Measurements from ENCODE around the gene CACNA1C. TPM values are rescaled to one million over a fixed set of nuclear protein-coding genes. Genes with fewer than 3 reads are reported as not detected.

CACNA1C gene
- total and polyA plus RNA-seq, 2 donors from 2014 or later = 1.6 to 17.4 TPM

DNA sequence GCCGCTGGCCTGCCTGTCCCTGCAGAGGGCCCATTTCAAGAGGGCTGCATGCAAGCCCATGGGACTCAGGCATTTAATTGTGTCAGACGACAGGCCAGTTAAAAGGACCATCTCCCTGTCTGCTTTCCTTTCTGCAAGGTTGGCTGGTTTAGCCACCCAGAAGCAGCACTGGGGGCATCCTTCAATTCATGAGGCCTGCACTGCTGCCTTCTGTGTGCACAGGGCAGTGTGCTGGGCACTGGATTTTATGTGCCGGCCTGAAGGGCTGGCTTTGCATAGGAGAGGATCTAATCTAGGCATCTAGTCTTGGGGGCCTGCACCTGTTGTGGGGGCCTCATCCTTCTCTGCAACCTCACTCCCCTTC is 627.9 kb downstream of the CACNA1C start:
- FAIRE-seq (no peak), DNase-seq (no peak)
- Histone ChIP-seq H3K9me3 (ENCODE audit: control insufficient read depth in 2 of 3, insufficient read depth in 1 of 3, low read length in 3 of 3) (no peaks in the 10 kb centered on the region), H3K36me3 (ENCODE audit: control insufficient read depth in 2 of 3, insufficient read depth in 3 of 3, low read length in 3 of 3) (no peaks in the 10 kb centered on the region), H3K4me1 (ENCODE audit: control insufficient read depth in 2 of 3, insufficient read depth in 2 of 3, low read depth in 1 of 3, low read length in 3 of 3) (no peaks in the 10 kb centered on the region), H3K9ac (ENCODE audit: low read length in 3 of 3) (no peak overlapping the region), H3K27ac (ENCODE audit: low read depth in 2 of 2, low read length in 2 of 2) (no peak overlapping the region), H3K4me3 (ENCODE audit: low read length in 3 of 3) (no peak overlapping the region), H3K27me3 (ENCODE audit: control insufficient read depth, insufficient read depth, low read length) (no peaks in the 10 kb centered on the region)
- intact Hi-C loops (cut with DNase I) = no loop called here
- TF ChIP-seq, protein P1, sequence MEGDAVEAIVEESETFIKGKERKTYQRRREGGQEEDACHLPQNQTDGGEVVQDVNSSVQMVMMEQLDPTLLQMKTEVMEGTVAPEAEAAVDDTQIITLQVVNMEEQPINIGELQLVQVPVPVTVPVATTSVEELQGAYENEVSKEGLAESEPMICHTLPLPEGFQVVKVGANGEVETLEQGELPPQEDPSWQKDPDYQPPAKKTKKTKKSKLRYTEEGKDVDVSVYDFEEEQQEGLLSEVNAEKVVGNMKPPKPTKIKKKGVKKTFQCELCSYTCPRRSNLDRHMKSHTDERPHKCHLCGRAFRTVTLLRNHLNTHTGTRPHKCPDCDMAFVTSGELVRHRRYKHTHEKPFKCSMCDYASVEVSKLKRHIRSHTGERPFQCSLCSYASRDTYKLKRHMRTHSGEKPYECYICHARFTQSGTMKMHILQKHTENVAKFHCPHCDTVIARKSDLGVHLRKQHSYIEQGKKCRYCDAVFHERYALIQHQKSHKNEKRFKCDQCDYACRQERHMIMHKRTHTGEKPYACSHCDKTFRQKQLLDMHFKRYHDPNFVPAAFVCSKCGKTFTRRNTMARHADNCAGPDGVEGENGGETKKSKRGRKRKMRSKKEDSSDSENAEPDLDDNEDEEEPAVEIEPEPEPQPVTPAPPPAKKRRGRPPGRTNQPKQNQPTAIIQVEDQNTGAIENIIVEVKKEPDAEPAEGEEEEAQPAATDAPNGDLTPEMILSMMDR (IDR thresholded peaks at IDR 0.05; ENCODE audit: borderline replicate concordance, extremely low read depth, insufficient read depth) = no peak

DNA sequence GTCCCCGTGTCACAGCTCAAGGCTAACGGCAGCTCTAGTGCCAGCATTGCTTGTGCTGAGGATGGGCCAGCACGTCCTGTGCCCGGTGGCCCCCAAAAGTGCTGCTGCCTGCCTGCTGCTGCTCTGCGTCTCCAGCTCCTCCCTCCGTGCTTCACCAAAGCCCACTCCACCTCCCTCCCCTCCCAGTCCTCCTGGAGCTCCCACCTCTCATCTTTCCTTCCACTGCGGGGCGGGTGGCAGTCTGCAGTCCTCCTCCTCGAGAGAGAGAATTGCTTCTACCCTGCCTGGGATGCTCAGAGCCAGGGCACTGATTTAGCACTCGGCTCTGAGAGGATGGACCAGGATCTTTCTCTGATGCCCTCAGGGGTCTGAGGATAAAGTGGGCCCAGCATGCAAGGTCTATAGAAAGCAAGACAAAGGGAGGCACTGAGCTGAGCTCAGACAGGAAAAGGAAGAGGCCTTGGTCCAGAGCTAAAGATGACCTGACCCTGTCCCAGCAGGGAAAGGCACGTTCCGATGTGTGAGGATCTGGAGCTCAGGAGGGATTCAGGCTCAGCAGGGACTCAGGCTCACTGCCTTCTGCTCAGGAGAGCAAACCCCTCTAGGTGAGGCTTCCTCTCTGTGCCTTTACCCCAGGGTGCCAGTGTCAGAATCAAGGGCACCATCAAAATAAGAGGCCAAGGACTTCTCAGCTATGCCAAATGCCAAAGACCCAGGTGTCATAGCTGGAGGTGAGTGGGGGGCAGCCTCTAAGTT is 628.8 kb downstream of the CACNA1C start:
- intact Hi-C loops (cut with DNase I) = no loop called here
- H3K4me1 ChIP-seq (ENCODE audit: control insufficient read depth in 2 of 3, insufficient read depth in 2 of 3, low read depth in 1 of 3, low read length in 3 of 3) = no peaks in the 10 kb centered on the region
- no peaks in the 10 kb centered on the region for H3K9me3 ChIP-seq (ENCODE audit: control insufficient read depth in 2 of 3, insufficient read depth in 1 of 3, low read length in 3 of 3)
- no peak overlapping the region for H3K4me3 ChIP-seq (ENCODE audit: low read length in 3 of 3)
- H3K36me3 ChIP-seq (ENCODE audit: control insufficient read depth in 2 of 3, insufficient read depth in 3 of 3, low read length in 3 of 3) = no peaks in the 10 kb centered on the region
- FAIRE-seq (no peak), DNase-seq (peak in 3 of 5 donors; percentile 25 to 51 (median 46))
- H3K27me3 ChIP-seq (ENCODE audit: control insufficient read depth, insufficient read depth, low read length) = no peaks in the 10 kb centered on the region
- no peak overlapping the region for H3K27ac ChIP-seq (ENCODE audit: low read depth in 2 of 2, low read length in 2 of 2)
- no peak overlapping the region for H3K9ac ChIP-seq (ENCODE audit: low read length in 3 of 3)
- TF ChIP-seq, protein P1 (IDR thresholded peaks at IDR 0.05; ENCODE audit: borderline replicate concordance, extremely low read depth, insufficient read depth) = no peak

DNA sequence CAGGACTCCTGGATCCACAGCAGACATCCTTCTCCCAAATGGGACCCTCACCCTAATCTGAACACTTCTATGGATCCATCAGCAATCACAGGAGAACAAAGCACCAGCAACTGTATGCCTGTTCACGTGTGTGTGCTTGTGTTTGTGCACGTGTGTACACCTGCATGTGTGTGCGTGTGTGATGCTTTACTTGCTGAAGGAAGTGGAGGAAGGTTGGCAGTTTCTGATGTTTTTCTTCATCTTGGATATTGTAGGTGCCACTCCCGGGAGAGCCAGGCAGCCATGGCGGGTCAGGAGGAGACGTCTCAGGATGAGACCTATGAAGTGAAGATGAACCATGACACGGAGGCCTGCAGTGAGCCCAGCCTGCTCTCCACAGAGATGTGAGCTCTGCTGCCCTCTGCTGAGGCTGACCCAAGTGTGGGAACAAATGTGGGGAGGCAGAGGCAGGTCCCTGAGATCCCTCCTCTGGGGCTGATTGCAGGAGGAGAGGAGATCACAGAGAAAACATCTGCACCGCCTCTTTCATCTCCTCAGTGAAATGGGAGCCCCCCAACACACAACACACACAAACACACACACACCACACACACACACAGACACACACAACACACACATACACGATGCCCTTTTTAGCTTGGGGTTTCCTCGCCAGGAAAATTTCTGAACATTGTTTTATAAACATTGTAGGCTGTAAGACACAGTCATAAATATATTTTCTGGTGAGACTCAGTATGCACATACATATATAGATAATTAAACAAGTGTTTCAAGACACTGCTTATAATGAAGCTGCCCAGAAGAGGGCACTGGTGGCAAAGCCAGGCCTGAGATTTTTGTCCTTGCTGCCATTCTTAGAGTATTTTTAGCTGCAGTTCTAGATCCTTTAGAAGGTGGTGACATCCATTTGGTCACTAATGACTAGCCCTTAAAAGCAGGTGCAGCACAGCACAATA is 629.8 kb downstream of the CACNA1C start:
- Histone ChIP-seq H3K36me3 (ENCODE audit: control insufficient read depth in 2 of 3, insufficient read depth in 3 of 3, low read length in 3 of 3) (no peaks in the 10 kb centered on the region), H3K9me3 (ENCODE audit: control insufficient read depth in 2 of 3, insufficient read depth in 1 of 3, low read length in 3 of 3) (no peaks in the 10 kb centered on the region), H3K27ac (ENCODE audit: low read depth in 2 of 2, low read length in 2 of 2) (no peak overlapping the region), H3K27me3 (ENCODE audit: control insufficient read depth, insufficient read depth, low read length) (no peaks in the 10 kb centered on the region), H3K4me1 (ENCODE audit: control insufficient read depth in 2 of 3, insufficient read depth in 2 of 3, low read depth in 1 of 3, low read length in 3 of 3) (no peaks in the 10 kb centered on the region), H3K9ac (ENCODE audit: low read length in 3 of 3) (no peak overlapping the region), H3K4me3 (ENCODE audit: low read length in 3 of 3) (no peak overlapping the region)
- intact Hi-C loops (cut with DNase I) = no loop called here
- peak; percentile 53 to 74 (median 68) for DNase-seq
- TF ChIP-seq, protein P1 (IDR thresholded peaks at IDR 0.05; ENCODE audit: borderline replicate concordance, extremely low read depth, insufficient read depth) = peak; percentile 36
- no peak for FAIRE-seq
